ENCODE data around the gene KCNH5.

Gene KCNH5

DNA sequence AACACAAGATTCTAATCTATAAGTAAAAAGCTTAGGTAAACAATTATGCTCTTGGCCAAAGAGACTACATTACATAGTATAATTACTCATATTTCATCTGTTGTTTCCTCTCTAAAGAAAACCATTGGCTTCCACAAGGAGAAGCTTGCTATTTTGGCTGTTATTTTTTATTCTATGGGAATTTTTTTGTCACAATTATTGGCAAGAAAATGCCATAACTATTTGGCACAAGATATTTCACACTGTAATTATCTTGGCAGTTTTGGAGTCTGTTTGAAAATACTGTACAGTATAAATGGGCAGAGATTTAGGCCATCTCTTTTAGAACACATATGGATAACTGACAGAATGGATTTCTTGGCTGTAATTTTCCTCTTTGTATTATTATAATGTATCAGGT is 51.2 kb downstream of the KCNH5 start:
- DNase-seq, result no peak

DNA sequence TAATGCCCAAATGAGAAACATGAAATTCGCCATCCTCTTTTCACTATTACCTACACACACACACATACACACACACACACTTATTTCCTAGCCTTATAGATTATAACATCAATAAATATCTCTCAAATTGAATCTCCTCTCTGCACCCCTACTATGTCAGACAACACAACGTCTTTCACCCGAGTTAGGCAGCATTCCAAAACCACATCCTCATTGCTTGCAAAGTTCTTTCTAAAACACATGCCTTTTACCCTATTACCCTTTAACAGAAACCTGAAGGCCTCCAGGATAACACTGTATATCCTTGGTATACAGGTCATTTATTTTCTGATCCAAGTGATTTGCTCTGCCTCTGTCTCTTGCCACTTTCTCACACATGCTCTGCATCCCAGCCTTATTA is 56.3 kb downstream of the KCNH5 start:
- no peak for DNase-seq

DNA sequence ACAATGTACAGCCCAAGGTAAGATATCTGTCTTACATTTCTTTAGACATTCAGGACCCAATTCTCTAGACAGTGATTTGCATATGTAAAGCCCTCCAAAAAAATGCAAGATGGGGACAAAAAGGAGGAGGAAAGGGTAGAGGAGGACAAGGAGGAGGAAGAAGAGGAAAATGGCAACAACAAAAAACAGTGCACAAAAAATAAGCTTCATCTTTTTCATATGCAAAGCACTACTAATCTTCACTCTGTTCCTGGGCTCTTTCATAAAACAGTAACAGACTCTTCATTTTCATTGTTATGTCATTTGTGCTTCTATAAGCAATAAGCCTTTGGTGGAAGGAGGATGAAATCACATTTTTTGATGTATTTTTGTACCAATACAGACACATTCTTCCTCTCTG is 61.4 kb downstream of the KCNH5 start:
- DNase-seq, result no peak

DNA sequence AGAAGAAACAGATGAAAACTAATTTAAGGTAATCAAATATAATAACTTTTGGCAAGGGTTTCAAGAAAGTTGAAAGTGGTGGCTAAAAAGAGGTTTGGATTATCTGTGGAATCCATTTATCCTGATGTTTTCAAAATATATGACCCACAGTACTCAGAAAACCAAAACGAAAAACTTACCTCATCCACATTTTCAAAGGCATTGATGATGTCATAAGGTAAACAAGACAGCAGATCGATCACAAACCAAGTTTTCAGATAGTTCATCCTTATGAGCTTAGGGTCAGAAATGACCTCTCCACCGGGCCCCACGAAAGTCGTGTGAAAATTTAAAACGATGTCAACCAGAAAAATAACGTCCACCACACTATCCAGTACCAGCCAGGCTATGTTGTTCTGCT is 64.6 kb downstream of the KCNH5 start:
- no peak for DNase-seq

DNA sequence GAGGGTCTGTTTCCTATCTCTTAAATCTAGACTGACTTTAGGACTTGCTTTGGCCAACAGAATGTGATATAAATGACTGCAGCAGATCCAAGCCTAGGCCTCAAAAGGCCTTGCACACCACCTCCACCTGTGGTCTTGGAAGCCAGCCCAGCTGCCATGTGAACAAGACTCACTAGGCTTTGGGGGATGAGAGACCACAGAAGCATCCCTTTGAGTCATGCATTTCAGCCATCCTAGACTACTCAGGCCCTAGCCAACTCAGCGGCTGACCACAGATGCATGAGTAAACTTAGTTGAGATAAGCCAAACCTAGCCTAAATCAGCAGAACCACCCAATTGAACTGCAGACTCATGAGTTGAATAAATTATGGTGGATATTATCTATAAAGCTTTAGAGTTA is 87.7 kb downstream of the KCNH5 start:
- DNase-seq, result no peak

DNA sequence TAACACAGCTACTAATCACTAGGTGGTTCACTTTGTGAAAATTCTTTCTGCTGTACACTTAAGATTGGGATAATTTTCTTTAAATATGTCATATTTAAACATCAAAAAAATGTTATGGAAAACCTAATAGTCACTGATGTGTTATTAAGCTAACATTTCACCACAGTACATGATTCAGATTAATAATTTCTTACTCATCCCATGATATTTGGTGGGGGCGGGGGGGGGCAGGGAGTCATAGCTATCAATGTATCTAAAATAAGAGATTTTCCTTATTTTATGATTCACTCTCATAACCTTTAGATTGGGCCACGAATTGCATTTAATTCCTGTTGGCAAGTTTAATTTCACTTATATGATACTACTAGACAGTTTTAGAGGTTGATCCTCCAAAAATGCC is 88.8 kb downstream of the KCNH5 start:
- no peak for DNase-seq

DNA sequence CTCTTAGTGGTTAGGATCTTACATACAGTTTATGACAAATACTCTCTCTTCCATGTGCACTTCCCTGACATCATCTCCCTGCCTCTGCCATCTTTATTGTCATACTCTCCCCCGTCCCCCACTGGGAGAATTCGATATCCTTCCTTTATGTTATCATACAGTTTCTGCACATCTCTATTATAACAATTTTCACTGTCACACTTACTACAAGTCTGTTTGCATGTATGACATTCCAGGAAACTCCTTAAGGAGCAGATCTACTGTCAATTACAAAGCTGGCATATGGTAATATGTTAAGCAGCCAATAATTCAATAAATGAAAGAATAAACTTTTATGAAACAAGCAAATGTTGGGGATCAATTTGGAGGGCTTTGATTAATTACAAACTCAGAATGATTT is 91.1 kb downstream of the KCNH5 start:
- DNase-seq, result no peak

DNA sequence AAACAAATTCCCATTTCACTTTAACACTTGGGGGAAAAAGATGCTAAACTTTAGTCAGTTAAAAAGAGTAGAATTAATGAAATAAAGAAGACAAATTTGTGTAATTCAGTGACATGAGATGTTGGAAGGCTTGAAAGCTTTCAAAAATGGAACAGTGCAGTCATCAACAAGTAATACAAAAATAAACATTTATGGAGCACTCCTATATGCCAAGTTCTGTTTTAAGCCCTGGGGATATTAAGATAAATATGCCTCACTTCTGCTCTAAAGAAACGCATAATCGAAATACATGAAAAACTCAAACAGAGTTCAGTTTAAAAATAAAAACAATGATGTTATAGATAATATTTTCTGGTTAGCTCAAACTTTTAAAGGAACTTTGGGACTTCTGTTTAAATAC is 93.0 kb downstream of the KCNH5 start:
- DNase-seq, result no peak

DNA sequence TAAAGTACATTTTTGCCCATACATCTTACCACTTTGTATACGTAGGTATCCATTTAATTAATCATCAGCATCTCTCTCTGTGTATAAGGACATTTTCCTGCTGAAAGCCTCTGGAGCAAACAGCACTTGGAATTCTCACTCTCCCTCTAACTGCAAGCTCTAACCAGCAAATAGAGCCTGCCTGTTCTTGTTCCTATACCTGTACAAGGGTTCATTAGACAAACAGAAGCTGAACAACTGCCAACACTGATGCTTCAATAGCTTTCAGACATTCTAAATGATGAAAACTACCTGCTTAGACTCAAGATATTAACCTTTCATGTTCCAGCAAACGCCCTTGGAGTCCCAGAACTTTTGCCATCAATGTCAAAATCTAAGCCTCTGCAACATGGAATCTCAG is 98.0 kb downstream of the KCNH5 start:
- DNase-seq, result peak; percentile 96

DNA sequence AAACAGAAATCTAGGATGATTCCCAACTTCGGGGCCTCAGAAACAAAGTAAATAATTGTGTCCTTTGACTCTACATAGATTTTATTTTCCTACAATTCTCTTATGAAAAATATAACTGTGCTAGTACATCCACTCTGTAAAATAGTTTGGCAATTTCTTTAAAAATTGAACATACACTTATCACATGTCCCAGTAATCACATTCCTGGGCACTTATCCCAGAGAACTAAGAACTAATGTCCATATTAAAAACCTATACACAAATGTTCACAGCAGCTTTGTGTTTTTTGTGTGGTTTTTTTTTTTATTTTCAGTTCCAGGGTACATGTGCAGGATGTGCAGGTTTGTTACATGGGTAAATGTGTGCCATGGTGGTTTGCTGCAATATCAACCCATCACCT is 99.0 kb downstream of the KCNH5 start:
- no peak for DNase-seq

DNA sequence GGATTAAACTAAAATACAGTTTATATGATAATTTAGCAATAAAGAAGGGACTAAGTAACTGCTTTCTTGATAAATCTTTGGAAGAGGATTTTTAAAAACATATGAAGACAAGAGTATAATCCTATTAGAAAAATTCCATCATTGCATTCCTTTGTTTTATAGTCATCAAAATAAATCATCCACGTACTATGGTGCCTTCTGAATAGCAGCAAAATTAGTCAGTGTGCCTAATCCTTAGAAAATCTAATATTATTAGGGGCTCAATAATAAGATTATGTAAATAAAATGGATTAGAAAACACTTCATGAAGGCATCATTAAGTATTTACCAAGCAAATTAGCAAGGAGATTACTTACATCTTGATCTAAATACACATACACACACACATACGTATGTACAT is 102.1 kb downstream of the KCNH5 start:
- no peak for DNase-seq

DNA sequence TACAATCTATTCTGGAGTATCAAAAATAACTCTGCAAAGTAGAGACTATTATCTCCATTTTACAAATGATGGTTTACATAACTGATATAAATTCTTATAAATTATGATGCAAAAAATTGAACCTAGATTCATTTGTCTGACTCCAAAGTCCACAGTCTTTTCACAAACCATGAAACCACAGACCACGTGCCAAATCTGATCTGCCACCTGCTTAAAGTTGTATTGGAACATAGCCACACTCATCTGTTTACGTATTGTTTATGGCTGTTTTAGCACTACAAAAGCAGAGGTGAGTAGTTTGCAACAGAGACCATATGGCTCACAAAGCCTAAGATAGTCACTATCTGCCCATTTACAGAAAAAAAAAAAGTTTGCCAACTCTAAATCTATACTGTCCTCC is 105.3 kb downstream of the KCNH5 start:
- DNase-seq, result peak; percentile 60

DNA sequence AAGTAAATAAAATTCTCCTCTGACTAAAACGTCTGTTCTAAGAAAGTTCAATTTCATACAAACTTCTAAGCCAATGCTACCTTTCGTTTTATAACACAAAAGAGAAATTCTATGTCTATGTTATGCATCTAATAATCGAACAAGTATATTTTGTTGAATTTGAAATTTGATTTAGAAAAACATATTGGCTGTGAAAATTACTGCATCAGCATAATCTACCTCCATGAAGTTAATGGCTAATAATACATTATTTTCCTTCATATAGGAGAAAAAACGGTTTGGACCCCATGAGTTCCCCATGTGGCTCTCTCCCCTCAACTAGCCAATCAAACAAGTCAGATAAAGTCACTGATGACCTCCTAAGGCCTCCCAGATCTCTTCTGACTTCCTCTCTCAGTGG is 106.5 kb downstream of the KCNH5 start:
- DNase-seq, result no peak

DNA sequence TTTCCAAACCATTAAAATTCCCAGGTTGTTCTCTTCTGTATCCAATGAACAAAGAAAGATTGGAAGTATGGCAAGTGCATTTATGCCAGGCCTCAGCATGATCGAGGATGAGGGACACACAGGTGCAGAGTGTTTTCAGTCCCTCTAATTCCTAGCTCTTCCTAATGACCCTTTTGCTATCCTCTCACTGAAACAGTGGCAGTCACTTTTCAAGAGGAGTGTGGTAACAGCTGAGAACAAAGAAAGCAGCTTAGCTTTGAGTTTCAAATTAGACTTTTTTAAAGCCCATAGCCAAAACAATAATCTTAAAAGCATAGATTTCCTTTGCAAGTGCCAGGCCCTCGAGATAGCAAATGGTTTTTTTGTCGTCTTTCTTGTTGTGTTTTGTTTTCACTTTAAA is 110.8 kb downstream of the KCNH5 start:
- peak; percentile 48 for DNase-seq

DNA sequence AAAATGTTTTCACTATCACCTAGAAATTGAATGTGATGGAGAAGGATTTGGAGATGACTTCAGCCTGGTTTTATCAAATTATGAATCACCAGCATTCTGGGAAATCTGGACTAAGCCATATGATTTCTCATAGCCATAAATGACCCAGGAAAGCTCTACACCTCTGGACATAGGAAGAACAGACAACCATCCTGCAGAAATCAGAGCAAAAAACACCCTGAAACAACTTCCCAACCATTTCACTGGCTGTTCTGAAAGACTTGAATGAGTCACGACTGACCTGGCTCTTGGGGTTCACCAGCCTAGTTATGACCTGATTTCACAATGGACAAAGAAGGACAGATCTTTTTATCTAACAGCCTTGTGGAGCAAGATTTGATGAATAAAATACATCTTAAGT is 123.8 kb downstream of the KCNH5 start:
- DNase-seq, result no peak

DNA sequence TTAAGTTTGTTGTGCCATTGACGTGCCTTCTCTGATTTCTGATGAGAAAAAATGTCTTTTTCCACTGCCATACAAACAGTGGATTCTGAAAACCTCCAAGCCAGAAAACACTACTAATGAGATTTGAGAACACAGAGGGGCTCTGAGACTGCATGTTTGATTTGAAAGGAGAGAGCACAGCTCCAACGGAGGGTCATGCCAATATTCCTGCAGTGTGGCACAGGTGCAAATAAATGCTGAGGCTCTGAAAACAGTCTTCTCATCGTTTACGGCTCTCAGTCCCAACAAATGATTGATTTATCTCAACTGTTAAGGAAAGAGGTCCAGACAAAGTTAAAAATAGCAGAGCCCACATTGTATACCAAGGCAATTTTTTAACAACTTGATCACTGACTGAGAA is 128.7 kb downstream of the KCNH5 start:
- DNase-seq, result peak; percentile 7

DNA sequence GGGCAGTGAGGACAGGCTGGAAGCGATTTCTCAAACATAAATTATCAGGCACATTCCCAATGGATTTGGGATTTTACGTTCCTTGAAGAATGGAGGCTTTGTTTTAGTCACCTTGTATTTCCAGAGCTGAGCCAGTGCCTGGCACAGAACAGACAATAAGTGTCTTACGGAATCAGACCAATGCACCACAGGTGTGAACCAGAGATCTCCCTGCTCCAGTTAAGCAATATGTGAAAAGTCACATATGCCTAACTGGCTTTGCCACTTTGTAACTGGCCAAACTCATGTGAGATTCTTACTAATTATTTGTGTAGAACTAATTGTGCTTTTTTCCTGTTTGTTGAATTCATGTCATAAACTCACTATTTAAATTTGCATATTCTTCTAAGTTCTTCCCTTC is 130.4 kb downstream of the KCNH5 start:
- DNase-seq, result no peak

DNA sequence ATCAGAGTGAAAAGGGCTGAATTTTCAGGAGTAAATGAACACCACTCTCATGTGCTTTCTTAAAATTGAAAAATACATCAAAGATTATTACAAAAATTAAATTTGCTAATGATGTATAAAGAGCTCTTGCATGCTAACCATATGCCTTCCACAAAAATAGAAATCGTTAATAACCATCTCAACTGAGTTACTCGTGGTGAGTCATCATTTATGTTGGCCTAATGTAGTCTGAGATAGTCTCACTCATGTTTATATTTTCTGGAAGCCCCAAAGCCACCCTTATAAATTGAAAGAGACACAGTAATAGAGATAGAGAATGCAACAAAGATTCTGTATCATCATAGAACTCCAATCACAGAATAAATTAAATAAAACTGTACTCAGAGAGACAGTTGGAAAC is 131.2 kb downstream of the KCNH5 start:
- no peak for DNase-seq

DNA sequence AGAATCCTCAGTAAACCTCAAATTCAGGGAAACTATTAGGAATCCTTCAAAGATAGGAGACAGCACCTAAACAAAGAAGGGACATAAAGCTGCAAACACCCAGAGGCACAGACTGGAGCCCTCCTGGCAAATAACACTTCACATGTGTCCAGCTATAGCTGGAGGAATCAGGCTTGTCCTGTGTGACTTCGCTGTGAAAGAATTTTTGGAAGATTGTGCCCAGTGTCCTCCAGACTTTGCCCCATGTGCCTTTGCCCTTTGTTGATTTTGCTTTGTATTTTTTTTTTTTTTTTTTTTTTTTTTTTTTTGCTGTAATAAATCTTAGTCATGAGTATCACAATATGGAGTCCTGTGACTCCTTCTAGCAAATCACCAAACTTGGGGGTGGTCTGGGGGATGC is 136.8 kb downstream of the KCNH5 start:
- DNase-seq, result no peak

DNA sequence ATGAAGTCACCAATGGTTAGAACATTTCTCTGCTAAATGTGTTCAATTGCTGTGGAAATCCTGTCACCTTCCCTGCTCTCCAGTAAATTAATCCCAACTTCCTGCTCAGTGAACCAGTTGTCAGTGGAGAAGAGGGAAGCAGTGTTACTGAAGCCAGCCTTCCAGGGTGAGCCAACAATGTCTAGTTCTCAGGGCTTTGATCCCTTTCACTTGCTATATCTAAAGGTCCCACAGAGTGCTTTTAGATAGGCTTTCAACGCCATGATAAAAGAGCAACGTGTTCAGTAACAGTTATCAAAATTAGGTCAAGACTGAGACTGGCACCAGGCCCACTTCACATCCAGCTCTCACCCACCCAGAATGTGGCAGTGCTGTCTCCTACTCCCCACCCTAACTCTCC is 139.7 kb downstream of the KCNH5 start:
- no peak for DNase-seq

DNA sequence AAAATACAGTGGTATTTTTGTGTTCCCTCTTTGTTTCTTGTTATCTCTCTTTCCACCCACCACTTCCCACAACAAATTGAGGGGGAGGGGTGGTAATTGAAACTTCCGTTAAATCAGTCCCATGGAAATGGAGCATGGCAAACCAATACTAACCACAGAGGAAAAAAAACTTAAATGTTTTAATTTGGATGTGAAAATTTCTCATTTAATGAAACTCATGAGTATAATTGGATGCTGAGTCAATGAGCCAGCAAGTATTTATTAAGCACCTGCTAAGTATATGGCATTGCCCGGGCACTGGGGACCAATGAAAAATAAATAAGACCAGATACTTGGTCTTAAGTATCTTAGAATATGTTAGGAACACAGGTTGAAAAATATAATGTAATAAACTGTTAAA is 147.5 kb downstream of the KCNH5 start:
- no peak for DNase-seq

DNA sequence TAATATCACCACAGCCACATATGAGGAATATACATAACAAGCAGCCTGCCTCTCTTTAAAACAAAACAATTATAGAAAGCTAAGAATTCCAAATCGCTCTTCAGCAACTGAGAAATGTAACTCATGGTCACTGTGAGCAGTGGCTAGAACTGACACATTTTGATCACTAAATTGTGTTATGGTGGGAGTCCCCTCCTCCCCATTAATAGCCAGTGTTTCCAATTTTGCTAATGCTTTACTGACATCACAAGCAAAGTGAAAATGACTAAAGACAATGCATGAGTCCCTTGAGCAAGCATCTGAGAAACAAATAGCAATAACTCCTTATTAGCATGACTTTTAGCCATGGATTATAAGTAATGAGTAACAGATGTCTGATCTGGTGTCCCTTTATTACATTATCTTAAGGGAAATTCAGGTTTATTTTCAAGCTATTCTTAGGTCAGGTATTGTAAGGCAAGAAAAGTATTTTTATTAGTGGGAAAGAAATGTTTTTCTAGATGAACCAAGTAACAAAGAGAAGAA is 148.3 kb downstream of the KCNH5 start:
- no peak for DNase-seq

DNA sequence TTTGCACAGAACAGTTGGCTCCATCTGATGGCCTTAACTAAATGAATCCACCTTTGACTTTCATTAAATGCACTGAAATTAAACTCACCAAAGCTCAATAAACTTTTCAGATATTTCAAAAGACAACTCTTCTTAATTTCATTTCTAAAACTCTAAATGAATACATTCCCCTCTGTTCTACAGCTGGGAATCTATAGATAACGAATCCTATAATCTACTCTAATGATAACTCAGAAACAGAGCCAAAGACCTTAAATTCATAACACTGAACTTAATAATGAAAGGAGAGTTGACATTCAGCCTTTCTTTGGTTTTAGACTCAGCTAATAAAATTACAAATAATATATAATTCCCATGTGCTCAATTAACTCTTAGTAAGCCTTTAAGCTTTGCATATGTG is 150.5 kb downstream of the KCNH5 start:
- no peak for DNase-seq

DNA sequence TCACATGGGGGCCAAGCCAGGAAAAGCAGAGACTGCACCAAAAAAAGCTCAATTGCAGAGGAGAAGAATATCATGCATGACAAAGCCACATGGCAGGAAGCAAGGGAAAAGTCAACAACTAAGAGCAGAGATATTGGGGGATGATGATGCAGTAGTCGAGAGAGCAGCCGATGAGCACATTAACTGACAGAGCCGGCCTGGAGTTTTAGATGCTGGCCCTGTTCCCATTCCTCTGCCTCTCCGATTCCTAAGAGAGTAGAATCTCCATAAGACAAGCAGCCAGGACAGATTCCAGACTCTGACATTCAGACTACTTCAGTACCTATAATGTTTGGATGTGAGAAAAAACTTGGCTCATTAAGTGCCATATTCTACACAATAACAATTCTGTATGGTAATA is 155.9 kb downstream of the KCNH5 start:
- DNase-seq, result peak; percentile 68

DNA sequence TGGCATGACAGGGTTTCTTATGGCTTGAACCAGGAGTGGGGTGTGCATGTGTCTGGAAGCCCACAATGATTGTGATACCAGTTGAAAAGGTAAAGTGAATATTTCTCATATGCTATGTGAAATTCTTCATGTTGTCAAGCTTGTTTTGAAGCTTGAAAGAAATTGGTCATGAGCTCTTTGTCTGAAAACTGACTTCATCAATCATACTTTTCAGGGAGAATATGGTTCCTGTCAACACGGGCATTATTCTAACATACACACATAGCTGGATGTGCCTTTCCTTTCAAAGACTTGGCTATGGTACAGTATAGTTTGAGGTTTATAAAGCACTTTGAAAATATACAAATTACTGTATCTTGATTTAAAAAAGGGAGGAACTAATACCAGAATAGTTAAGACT is 158.8 kb downstream of the KCNH5 start:
- no peak for DNase-seq

DNA sequence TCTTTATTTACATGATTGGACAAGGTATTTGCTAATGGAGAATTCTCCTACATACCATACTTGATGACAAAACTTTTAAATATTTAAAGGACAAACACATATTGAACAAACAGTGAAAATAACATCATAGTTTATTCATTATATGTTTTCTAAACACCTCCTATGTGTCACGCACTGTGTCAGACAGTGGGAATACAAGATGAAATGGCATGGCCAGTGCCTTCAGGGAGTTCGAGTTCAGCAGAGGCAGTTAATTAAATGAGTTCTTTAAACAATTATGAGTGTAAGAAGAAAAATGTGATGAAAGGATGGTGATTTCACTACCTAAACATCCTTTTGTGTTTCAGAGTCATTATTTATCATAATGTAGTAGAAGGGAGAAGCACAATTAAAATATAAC is 159.8 kb downstream of the KCNH5 start:
- peak; percentile 86 for DNase-seq
